Activated T-helper 17 cell treated with anti-CD3 and anti-CD28 coated beads, Interleukin-2, amount 50 U/mL, for 72 hours (primary cell): Measurements from ENCODE around the gene ZNF417. TPM values are rescaled to one million over a fixed set of nuclear protein-coding genes. Genes with fewer than 3 reads are reported as not detected.
A peak's percentile ranks its signal among the peaks of the same experiment; 100 is the strongest.
"Not testable (repeated sequence)": the region's sequence is repeated elsewhere in the genome, so short reads cannot be mapped to it uniquely, and the experiment has no call there.

Experiments used
- ATAC-seq: fragments of 150-1000 bp; cut with Tn5 transposase; replicated peaks from 2 replicates; pipeline ENCODE4 v1.10.0; 2021; ENCODE audit warnings: mild to moderate bottlenecking, moderate library complexity
- H3K27ac Mint-ChIP-seq: one replicate; pipeline ENCODE4 v1.8.0; 2022; ENCODE audit warnings: mixed read lengths
- H3K27me3 Mint-ChIP-seq: one replicate; pipeline ENCODE4 v1.8.0; 2022; ENCODE audit warnings: mixed read lengths
- H3K36me3 Mint-ChIP-seq: one replicate; pipeline ENCODE4 v1.8.0; 2022; ENCODE audit warnings: low read depth, mild to moderate bottlenecking, mixed read lengths
- H3K4me1 Mint-ChIP-seq: one replicate; pipeline ENCODE4 v1.8.0; 2022; ENCODE audit warnings: mixed read lengths
- H3K4me3 Mint-ChIP-seq: one replicate; pipeline ENCODE4 v1.8.0; 2022; ENCODE audit warnings: mild to moderate bottlenecking, mixed read lengths
- H3K9me3 Mint-ChIP-seq: one replicate; pipeline ENCODE4 v1.8.0; 2022; ENCODE audit warnings: mixed read lengths
- total RNA-seq, 2 donors: library from RNA; stranded (reverse); gene quantifications; one replicate each; pipeline ENCODE4 v1.2.3, GENCODE V29; 2022

Gene ZNF417
- 10 to 100 TPM; 15.4 to 26.3 TPM for total RNA-seq

- peak; percentile 99 for ATAC-seq
- H3K4me3 Mint-ChIP-seq: peak within 1 kb of the TSS; percentile 94
- peaks cover 55% of the 10 kb centered on the region for H3K36me3 Mint-ChIP-seq
- peaks cover 22% of the 10 kb centered on the region for H3K4me1 Mint-ChIP-seq
- peaks cover 10% of the 10 kb centered on the region for H3K9me3 Mint-ChIP-seq
- H3K27me3 Mint-ChIP-seq: not testable (repeated sequence)
- H3K27ac Mint-ChIP-seq: peak within 1 kb of the TSS; percentile 93
Measured at GRCh38 chr19:57916168-57916995, at the start of gene ZNF417. ZNF417 (minus strand) TSS chr19:57916592; CDS start chr19:57916411, 181 bp downstream.

GRCh38 chr19:57964761-57965160 is 48.4 kb upstream of the ZNF417 start:
- no peak overlapping the region for H3K27ac Mint-ChIP-seq
- no peak for ATAC-seq
- H3K36me3 Mint-ChIP-seq: no peaks in the 10 kb centered on the region
- H3K27me3 Mint-ChIP-seq: no peaks in the 10 kb centered on the region
- no peaks in the 10 kb centered on the region for H3K4me1 Mint-ChIP-seq
- H3K4me3 Mint-ChIP-seq: no peak overlapping the region
- peaks cover 16% of the 10 kb centered on the region for H3K9me3 Mint-ChIP-seq

GRCh38 chr19:57961785-57962184 is 45.4 kb upstream of the ZNF417 start:
- no peak overlapping the region for H3K27ac Mint-ChIP-seq
- peaks cover 21% of the 10 kb centered on the region for H3K9me3 Mint-ChIP-seq
- H3K27me3 Mint-ChIP-seq: no peaks in the 10 kb centered on the region
- H3K4me3 Mint-ChIP-seq: no peak overlapping the region
- no peak for ATAC-seq
- peaks cover 5% of the 10 kb centered on the region for H3K36me3 Mint-ChIP-seq
- H3K4me1 Mint-ChIP-seq: no peaks in the 10 kb centered on the region

DNA sequence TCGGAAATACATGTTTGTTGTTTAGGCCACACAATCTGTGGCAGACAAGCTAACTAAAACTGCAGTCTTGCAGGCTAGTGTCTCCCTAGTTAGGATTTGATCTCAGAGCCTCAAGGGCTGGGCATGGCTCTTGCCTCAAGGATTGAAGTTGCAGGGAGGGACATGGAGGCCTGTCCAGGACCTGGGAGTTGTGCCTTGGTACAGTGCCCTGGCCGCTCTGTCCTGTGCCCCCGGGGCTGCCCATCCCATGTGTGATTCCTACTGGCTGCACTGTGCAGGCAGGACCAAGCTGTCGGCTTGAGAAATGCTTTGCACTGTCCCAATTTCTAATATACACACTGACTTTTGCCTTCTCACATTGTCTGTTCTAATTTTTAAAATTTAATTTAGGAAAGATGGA is 38.6 kb upstream of the ZNF417 start:
- H3K27me3 Mint-ChIP-seq: no peaks in the 10 kb centered on the region
- no peak for ATAC-seq
- no peaks in the 10 kb centered on the region for H3K4me1 Mint-ChIP-seq

DNA sequence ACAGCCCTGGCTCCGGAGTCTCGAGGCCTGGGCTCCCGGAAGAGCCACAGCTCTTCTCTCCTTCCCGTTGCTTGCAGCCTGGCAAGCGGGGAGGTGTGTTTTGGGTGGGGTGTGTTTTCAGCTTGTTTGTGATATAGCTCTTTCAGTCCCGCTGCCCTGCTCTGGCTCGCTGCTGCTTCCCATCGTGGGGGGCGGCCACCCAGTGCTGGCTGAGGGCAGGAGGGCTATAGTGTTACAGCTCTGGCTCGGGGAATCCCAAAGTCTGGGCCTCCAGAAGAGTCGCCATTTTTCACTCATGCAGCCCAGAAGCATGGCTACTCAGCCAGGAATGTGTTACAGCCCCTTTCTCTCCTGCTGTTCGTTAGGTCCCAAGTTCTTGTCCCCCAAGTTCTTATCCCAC is 33.3 kb upstream of the ZNF417 start:
- peaks cover 11% of the 10 kb centered on the region for H3K4me1 Mint-ChIP-seq
- no peaks in the 10 kb centered on the region for H3K27me3 Mint-ChIP-seq
- peaks cover 12% of the 10 kb centered on the region for H3K36me3 Mint-ChIP-seq
- H3K9me3 Mint-ChIP-seq: peaks cover 18% of the 10 kb centered on the region
- ATAC-seq: no peak
- H3K4me3 Mint-ChIP-seq: no peak overlapping the region
- H3K27ac Mint-ChIP-seq: no peak overlapping the region

More for the DNA sequence above, 38.6 kb upstream of the ZNF417 start:
- Mint-ChIP-seq H3K36me3 (peaks cover 5% of the 10 kb centered on the region), H3K27ac (no peak overlapping the region), H3K4me3 (no peak overlapping the region), H3K9me3 (peaks cover 27% of the 10 kb centered on the region)

- ATAC-seq: no peak
- Mint-ChIP-seq H3K36me3 (peaks cover 16% of the 10 kb centered on the region), H3K27me3 (no peaks in the 10 kb centered on the region), H3K4me1 (peaks cover 11% of the 10 kb centered on the region), H3K9me3 (peaks cover 15% of the 10 kb centered on the region), H3K27ac (no peak overlapping the region), H3K4me3 (no peak overlapping the region)
Measured at GRCh38 chr19:57949296-57949695, 32.9 kb upstream of the ZNF417 start.

GRCh38 chr19:57947419-57948134 is 31.2 kb upstream of the ZNF417 start, which contains the start of gene ZNF256:
ZNF256 (minus strand) TSS chr19:57947706; CDS start chr19:57947474, 232 bp downstream.
- H3K9me3 Mint-ChIP-seq: peaks cover 24% of the 10 kb centered on the region
- no peaks in the 10 kb centered on the region for H3K27me3 Mint-ChIP-seq
- H3K36me3 Mint-ChIP-seq: peaks cover 33% of the 10 kb centered on the region
- ATAC-seq: peak; percentile 97
- H3K4me1 Mint-ChIP-seq: peaks cover 11% of the 10 kb centered on the region
- peak within 1 kb of the TSS; percentile 87 for H3K27ac Mint-ChIP-seq
- H3K4me3 Mint-ChIP-seq: peak within 1 kb of the TSS; percentile 88

DNA sequence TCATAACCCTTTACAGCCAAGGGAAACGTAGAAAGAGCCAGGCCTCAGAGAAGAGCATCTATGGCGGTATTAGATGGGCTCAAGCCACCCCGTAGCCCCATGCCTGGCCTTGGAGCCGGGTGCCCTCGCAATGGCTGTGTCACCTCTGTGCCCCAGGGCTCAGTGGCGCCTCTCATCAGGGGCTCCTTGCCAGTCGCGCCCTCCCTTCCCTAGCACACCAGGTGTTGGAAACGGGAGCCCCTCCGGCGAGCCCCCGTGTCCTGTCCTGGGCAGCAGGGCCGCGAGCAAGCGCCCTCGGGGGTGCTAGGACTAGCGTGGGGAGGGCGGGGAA is 30.7 kb upstream of the ZNF417 start:
- no peak for ATAC-seq
- H3K36me3 Mint-ChIP-seq: peaks cover 38% of the 10 kb centered on the region
- H3K4me1 Mint-ChIP-seq: peaks cover 11% of the 10 kb centered on the region
- peak overlapping the region; percentile 88 for H3K4me3 Mint-ChIP-seq
- no peaks in the 10 kb centered on the region for H3K27me3 Mint-ChIP-seq
- peak overlapping the region; percentile 87 for H3K27ac Mint-ChIP-seq
- peaks cover 28% of the 10 kb centered on the region for H3K9me3 Mint-ChIP-seq

DNA sequence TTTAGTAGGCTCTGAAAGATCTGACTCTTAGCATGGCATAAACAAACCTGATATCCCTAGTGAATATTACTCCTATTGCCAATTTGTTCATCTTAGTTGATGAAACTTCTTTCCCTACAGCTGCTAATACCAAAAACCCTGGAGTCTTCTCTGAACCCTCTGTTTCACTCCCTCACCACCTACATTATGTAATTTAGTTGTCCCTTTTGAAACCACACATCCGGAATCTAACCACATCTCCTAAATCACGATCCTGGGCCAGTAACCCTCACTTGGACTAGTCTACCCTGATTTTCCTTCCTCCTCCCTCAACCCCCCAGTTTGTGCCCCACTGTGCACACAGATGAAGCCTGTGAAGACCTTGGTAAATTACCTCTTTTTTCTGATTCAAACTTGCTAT is 29.9 kb upstream of the ZNF417 start:
- Mint-ChIP-seq H3K9me3 (peaks cover 29% of the 10 kb centered on the region), H3K36me3 (peaks cover 45% of the 10 kb centered on the region), H3K4me3 (peak overlapping the region; percentile 88), H3K27ac (no peak overlapping the region), H3K27me3 (no peaks in the 10 kb centered on the region), H3K4me1 (peaks cover 11% of the 10 kb centered on the region)
- ATAC-seq: no peak

DNA sequence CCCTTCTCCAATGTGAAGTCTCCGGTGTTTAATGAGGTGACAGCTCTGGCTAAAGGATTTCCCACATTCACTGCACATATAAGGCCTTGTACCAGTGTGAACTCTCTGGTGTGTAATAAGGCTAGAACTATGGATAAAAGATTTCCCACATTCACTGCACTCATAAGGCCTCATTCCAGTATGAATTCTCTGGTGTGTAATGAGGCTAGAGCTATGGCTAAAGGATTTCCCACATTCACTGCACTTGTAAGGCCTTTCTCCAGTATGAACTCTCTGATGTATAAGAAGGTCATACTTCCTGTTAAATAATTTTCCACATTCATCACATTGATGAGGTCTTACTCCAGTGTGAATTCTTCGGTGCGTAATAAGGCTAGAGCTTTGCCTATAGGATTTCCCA is 25.2 kb upstream of the ZNF417 start:
- peaks cover 28% of the 10 kb centered on the region for H3K9me3 Mint-ChIP-seq
- H3K4me3 Mint-ChIP-seq: no peak overlapping the region
- no peaks in the 10 kb centered on the region for H3K27me3 Mint-ChIP-seq
- H3K36me3 Mint-ChIP-seq: peaks cover 86% of the 10 kb centered on the region
- no peak overlapping the region for H3K27ac Mint-ChIP-seq
- no peak for ATAC-seq
- H3K4me1 Mint-ChIP-seq: peaks cover 9% of the 10 kb centered on the region

- H3K4me3 Mint-ChIP-seq: peak overlapping the region; percentile 89
- H3K36me3 Mint-ChIP-seq: peaks cover 50% of the 10 kb centered on the region
- H3K27me3 Mint-ChIP-seq: no peaks in the 10 kb centered on the region
- H3K9me3 Mint-ChIP-seq: peaks cover 16% of the 10 kb centered on the region
- no peak overlapping the region for H3K27ac Mint-ChIP-seq
- no peak for ATAC-seq
- H3K4me1 Mint-ChIP-seq: no peaks in the 10 kb centered on the region
Measured at GRCh38 chr19:57935731-57936130, 19.3 kb upstream of the ZNF417 start.

DNA sequence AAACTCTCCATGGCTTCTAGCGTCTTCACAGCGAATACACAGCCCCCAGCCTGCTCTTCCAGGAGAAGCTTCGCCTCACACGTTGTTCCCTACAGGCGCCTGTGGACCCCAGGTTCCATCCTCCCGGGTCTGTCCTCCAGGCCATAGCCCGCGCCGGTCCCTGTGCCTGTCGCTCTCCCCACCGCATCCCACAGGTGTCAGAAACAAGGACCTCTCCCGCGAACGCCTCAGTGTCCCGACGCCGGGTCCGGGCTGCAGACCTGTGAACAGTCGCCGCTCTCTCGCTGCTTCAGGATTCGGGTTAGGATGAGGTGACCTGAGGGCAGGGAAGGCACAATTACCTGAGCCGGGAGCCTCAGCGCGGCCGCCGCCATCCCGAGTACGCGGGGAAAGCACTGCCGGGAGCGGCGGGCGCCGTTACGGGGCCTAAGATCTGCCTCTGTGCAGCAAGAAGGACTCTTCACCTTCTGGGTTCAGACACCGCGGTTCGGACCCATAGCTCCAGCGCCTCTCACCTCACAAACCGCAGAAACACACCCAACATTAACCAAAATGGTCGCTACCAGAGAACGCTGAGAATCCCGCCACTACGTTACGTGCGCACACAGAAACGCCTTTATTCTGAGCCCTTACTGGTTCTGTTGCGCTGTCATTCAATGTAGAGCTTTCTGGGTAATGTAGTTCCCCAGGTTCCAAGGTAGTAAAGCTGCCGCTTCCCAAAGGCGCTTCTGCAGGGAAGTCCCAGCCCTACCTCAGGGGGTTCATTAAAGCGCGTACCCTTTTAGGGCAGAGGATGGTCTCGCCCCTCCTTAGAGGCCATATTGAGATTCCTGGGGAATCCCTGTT is 18.7 kb upstream of the ZNF417 start, which contains the start of gene ZNF418:
ZNF418 (minus strand) TSS at position 583 of the 846 bp plus-strand sequence. CDS start 1,580 bp downstream, outside the sequence.
- no peaks in the 10 kb centered on the region for H3K4me1 Mint-ChIP-seq
- peaks cover 43% of the 10 kb centered on the region for H3K36me3 Mint-ChIP-seq
- H3K9me3 Mint-ChIP-seq: peaks cover 18% of the 10 kb centered on the region
- no peaks in the 10 kb centered on the region for H3K27me3 Mint-ChIP-seq
- peak within 1 kb of the TSS; percentile 84 for H3K27ac Mint-ChIP-seq
- peak; percentile 98 for ATAC-seq
- H3K4me3 Mint-ChIP-seq: peak within 1 kb of the TSS; percentile 89

- Mint-ChIP-seq H3K27ac (no peak overlapping the region), H3K4me1 (no peaks in the 10 kb centered on the region), H3K27me3 (no peaks in the 10 kb centered on the region), H3K36me3 (peaks cover 28% of the 10 kb centered on the region), H3K4me3 (no peak overlapping the region), H3K9me3 (peaks cover 24% of the 10 kb centered on the region)
- ATAC-seq: no peak
Measured at GRCh38 chr19:57927587-57927986, 11.2 kb upstream of the ZNF417 start.

- Mint-ChIP-seq H3K36me3 (peaks cover 68% of the 10 kb centered on the region), H3K4me3 (peak overlapping the region; percentile 94), H3K9me3 (peaks cover 10% of the 10 kb centered on the region), H3K27ac (no peak overlapping the region), H3K27me3 (no peaks in the 10 kb centered on the region), H3K4me1 (peaks cover 22% of the 10 kb centered on the region)
- no peak for ATAC-seq
Measured at GRCh38 chr19:57914531-57914930, 1.9 kb downstream of the ZNF417 start.
